MM.1S (cell line): ENCODE measurements around the gene SCYL2.

Experiments used
- CTCF ChIP-seq: fragments of 300-600 bp; sonication (generic); IDR thresholded peaks from 2 replicates; pipeline ENCODE4 v1.5.1; 2016; ENCODE audit warnings: antibody characterized with exemption, low read length, mixed read lengths
- EZH2 ChIP-seq: fragments of 300-600 bp; sonication (generic); optimal IDR thresholded peaks from 2 replicates; pipeline ENCODE3; 2017; ENCODE audit warnings: low read depth, mild to moderate bottlenecking, antibody characterized with exemption, low read length, mixed read lengths

GRCh38 chr12:100382338-100382737 is 115.4 kb downstream of the SCYL2 start:
- TF ChIP-seq EZH2 = no peak
- TF ChIP-seq CTCF = no peak
